ENCODE results near the gene FUBP3. TPM values are rescaled to one million over a fixed set of nuclear protein-coding genes. Genes with fewer than 3 reads are reported as not detected.
A peak's percentile ranks its signal among the peaks of the same experiment; 100 is the strongest.

FUBP3 gene
- total and polyA plus RNA-seq, 8 donors: 5.8 to 59.3 (median 20.7) TPM

GRCh38 chr9:130589754-130590153 lies 10.4 kb downstream of the FUBP3 start:
- Histone ChIP-seq H3K9me3 (no peaks in the 10 kb centered on the region), H3K27me3 (no peaks in the 10 kb centered on the region), H3K4me1 (peaks cover 0 to 40% (median 14%) of the 10 kb centered on the region in 4 donors), H3K4me3 (no peak overlapping the region), H3K27ac (no peak overlapping the region), H3K36me3 (peaks cover 0 to 27% (median 15%) of the 10 kb centered on the region in 4 donors)
- no peak for DNase-seq
- TF ChIP-seq EP300 (IDR thresholded peaks at IDR 0.05) (no peak), POLR2AphosphoS5 (IDR thresholded peaks at IDR 0.05) (no peak), POLR2A (IDR thresholded peaks at IDR 0.05) (no peak), CTCF (IDR thresholded peaks at IDR 0.05) (no peak)
- intact Hi-C loops (cut with DNase I; ENCODE audit: low total_unique reads): no loop called here
- WGBS, 5 donors: 69 to 81% (median 75%) methylated on average over 3 of the region's 3 CpGs

DNA sequence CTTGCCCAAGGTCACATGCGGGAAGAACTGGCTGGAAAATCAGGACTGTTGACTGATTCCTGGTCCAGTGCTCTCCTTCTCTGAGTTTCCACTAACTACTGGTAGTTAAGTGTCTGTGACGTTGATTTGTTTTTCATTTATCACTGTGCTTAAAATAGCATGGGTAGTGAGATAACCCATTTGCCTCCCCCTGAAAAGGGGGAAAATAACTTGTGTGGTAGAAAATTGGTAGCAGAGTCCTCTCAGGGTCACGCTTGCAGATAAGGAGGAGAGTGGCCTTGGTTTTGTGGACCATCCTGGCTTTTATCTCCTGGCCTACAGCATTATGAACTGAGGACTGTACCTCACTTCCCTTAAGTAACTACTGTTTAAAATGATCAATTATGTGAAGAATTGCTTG lies 10.9 kb downstream of the FUBP3 start:
- Histone ChIP-seq H3K9me3 (no peaks in the 10 kb centered on the region), H3K4me1 (peaks cover 0 to 34% (median 14%) of the 10 kb centered on the region in 4 donors), H3K27ac (no peak overlapping the region), H3K27me3 (no peaks in the 10 kb centered on the region), H3K4me3 (no peak overlapping the region), H3K36me3 (peaks cover 0 to 29% (median 18%) of the 10 kb centered on the region in 4 donors)
- TF ChIP-seq CTCF (IDR thresholded peaks at IDR 0.05) (no peak), POLR2AphosphoS5 (IDR thresholded peaks at IDR 0.05) (no peak), POLR2A (IDR thresholded peaks at IDR 0.05) (no peak), EP300 (IDR thresholded peaks at IDR 0.05) (no peak)
- intact Hi-C loops (cut with DNase I; ENCODE audit: low total_unique reads): no loop called here
- WGBS, 5 donors: 44 to 75% (median 63%) methylated on average over 3 of the region's 3 CpGs
- peak in 1 of 2 donors; percentile 26 for DNase-seq

DNA sequence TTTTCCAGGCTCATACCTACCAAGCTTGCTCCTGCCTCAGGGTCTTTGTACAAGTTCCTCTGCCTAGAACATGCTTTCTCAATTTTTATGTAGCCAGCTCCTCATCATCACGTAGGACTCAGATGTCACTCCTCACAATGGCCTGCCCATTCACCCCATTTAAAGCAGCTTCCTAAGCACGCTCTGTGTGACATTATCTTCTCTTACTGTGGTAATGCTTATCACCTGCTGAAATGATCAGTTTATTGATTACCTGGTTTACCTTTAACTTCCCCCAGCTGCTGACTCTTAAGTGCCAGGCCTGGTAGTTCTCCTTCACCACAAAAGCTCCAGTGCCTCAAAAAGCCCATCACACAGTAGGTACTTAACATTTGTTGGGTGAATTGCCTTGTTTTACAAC lies 13.6 kb downstream of the FUBP3 start:
- Histone ChIP-seq H3K27ac (no peak overlapping the region), H3K9me3 (no peaks in the 10 kb centered on the region), H3K27me3 (no peaks in the 10 kb centered on the region), H3K36me3 (peaks cover 7 to 48% (median 41%) of the 10 kb centered on the region in 4 donors), H3K4me1 (peaks cover 0 to 20% (median 10%) of the 10 kb centered on the region in 4 donors), H3K4me3 (no peak overlapping the region)
- intact Hi-C loops (cut with DNase I; ENCODE audit: low total_unique reads): no loop called here
- 81 to 97% (median 82%) methylated on average over 2 of the region's 2 CpGs for WGBS, 5 donors
- no peak for TF ChIP-seq POLR2AphosphoS5 (IDR thresholded peaks at IDR 0.05)
- TF ChIP-seq EP300 (IDR thresholded peaks at IDR 0.05): no peak
- no peak for TF ChIP-seq POLR2A (IDR thresholded peaks at IDR 0.05)
- no peak for TF ChIP-seq CTCF (IDR thresholded peaks at IDR 0.05)
- no peak for DNase-seq

DNA sequence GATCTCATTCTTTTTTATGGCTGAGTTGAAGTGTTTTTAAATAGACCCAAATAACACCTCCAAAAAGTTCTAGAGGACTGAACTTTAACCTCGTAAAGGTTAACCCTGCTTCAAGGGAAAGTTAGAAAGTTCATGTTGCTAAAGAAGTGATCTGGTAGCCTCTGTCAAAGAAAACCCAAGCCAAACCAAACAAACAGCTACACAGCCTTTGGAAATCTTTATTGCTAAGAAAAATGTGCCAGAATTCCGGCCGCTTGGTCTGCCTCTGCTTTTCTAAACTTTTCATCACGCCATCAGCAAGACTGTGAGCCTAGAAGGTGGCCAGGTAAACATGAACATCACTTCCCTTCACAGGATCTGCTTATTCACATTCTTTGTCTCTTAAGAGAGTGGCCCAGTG lies 17.9 kb downstream of the FUBP3 start:
- Histone ChIP-seq H3K4me3 (no peak overlapping the region), H3K4me1 (no peaks in the 10 kb centered on the region), H3K27ac (no peak overlapping the region), H3K9me3 (no peaks in the 10 kb centered on the region), H3K36me3 (peaks cover 13 to 87% (median 75%) of the 10 kb centered on the region in 4 donors), H3K27me3 (no peaks in the 10 kb centered on the region)
- 82 to 91% (median 84%) methylated on average over 4 of the region's 4 CpGs for WGBS, 5 donors
- intact Hi-C loops (cut with DNase I; ENCODE audit: low total_unique reads): no loop called here
- no peak for DNase-seq
- TF ChIP-seq EP300 (IDR thresholded peaks at IDR 0.05): no peak
- no peak for TF ChIP-seq POLR2A (IDR thresholded peaks at IDR 0.05)
- TF ChIP-seq CTCF (IDR thresholded peaks at IDR 0.05): no peak
- no peak for TF ChIP-seq POLR2AphosphoS5 (IDR thresholded peaks at IDR 0.05)

Data from stomach (tissue), 9 donors.